Activated naive CD8-positive, alpha-beta T cell treated with anti-CD3 and anti-CD28 coated beads, Interleukin-2, amount 50 U/mL, for 16 hours (primary cell): ENCODE data around the gene TMEM45A.
"Not testable (repeated sequence)": the region's sequence is repeated elsewhere in the genome, so short reads cannot be mapped to it uniquely, and the experiment has no call there.

ENCODE experiments used
- DNase-seq: peaks from one replicate; pipeline ENCODE4 v3.0.0-alpha.2; 2020; ENCODE audit warnings: low read depth, low spot score

Gene TMEM45A

GRCh38 chr3:100483529-100483928, 8.9 kb upstream of the TMEM45A start:
- no peak for DNase-seq

DNA sequence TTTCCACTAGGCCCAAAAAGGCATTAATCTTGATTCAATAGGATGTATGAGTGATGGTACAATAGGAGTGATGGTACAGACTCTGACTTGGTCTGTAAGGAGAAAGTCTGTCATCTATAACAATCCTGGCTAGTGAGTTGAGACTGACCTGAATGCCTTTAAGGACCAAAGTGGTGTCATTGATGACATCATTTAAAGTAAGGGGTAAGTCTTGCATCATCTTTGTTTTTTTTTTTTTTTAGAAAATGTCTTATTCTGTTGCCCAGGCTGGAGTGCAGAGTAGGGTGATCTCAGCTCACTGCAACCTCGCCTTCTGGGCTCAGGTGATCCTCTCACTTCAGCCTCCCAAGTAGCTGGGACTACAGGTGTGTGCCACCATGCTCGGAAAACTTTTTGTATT, 5.6 kb upstream of the TMEM45A start:
- DNase-seq = no peak

GRCh38 chr3:100489118-100489517, 3.3 kb upstream of the TMEM45A start:
- DNase-seq = no peak

GRCh38 chr3:100496711-100497261, 4.4 kb downstream of the TMEM45A start:
- no peak for DNase-seq

DNA sequence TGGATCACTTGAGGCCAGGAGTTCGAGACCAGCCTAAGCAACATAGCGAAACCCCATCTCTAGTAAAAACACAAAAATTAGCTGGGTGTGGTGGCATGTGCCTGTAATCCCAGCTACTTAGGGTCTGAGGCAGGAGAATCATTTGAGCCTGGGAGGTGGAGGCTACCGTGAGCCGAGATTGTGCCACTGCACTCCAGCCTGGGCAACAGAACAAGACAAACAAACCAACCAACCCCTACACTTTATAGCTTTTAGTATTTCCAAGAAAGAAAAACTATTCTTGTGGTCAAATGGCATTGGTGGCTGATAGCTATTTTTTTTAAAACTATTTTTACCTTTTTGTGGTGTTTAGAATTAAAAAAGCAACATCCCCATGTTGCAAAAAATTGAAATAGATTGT, 7.2 kb downstream of the TMEM45A start:
- DNase-seq = no peak

DNA sequence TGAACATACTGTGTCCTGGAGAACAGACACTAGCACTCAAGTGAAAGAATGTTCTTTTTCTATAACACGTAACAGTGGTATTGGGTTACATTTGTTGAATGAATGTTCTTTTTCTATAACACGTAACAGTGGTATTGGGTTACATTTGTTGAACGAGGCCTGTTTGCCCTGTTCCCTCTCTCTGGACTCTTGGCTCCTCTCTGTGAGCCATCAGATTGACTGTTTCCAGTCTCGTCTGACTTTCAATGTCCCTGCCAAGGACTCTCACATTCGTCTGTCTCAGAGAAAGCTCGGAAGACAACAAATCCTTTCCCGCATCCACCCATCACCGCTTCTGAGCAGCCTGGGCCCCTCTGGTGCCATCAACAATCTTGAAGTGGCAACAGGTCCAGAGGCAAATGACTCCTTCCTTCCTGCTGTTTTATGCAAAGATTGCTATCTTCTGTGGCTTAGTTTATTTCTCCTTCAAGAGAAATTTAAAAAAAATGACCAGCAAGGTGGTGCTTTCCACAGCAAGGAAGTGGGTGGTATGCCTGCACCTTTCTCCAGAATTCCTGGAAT, 8.0 kb downstream of the TMEM45A start:
- no peak for DNase-seq

GRCh38 chr3:100503448-100503847, 11.0 kb downstream of the TMEM45A start:
- DNase-seq = no peak

DNA sequence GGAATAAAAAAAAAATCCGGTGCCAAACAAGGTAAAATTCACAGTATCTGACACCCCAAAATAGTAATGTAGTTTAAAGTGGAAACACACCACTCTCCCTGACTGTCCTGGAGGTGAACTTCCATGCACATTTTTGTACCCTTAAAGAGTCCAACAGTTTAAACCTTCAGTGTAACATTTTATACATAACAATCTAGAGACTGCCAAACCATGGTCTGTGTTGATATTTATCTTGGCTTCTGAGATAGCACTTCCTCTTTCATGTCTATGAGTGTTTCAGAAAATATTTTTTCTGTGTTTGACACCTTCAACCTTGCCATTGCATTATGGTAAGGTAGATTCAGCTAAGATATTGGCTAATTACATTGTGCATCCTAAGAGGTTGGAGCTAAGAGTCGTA, 13.9 kb downstream of the TMEM45A start:
- no peak for DNase-seq

DNA sequence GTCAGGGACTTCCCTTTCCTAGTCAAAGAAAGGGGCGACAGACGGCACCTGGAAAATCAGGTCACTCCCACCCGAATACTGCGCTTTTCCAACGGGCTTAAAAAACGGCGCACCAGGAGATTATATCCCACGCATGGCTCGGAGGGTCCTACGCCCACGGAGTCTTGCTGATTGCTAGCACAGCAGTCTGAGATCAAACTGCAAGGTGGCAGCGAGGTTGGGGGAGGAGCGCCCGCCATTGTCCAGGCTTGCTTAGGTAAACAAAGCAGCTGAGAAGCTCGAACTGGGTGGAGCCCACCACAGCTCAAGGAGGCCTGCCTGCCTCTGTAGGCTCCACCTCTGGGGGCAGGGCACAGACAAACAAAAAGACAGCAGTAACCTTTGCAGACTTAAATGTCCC, 17.4 kb downstream of the TMEM45A start:
- DNase-seq = not testable (repeated sequence)

DNA sequence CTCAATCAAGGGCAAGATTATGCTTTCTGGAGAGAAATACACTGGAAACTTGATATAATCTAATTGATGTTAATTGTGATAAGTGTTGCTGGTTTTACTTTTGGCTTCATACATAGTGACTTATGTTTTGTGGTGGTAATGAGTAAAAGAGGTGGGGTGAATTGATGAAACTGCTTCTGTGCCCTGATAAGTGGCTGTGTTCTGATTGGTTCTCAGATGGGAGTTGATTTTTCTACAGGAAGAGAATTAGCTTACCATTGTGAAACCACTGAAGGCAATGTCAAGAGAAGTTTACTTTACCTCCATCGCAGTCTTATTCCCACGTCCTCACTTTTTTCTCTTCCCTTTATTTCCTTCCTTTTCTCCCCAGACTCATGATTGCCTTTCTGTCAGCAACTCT, 23.8 kb downstream of the TMEM45A start:
- DNase-seq = no peak

GRCh38 chr3:100516838-100517237, 24.4 kb downstream of the TMEM45A start:
- DNase-seq = no peak

DNA sequence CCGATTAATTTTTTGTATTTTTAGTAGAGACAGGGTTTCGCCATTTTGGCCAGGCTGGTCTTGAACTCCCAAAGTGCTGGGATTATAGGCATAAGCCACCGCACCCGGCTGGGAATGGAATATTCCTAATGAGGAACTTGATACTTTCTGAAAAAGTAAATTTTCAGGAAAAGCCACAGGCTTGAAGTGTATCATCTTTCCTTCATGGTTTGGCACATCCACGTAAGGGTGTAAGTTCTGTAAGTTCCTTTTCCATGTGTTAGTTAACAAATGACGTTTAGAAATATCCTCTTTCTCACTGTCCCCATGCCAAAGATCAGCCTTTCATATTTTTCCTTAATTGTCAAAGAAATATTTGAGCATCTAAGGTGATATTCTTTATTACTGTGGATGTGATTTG, 24.9 kb downstream of the TMEM45A start:
- DNase-seq = no peak

GRCh38 chr3:100518244-100518643, 25.8 kb downstream of the TMEM45A start:
- no peak for DNase-seq

DNA sequence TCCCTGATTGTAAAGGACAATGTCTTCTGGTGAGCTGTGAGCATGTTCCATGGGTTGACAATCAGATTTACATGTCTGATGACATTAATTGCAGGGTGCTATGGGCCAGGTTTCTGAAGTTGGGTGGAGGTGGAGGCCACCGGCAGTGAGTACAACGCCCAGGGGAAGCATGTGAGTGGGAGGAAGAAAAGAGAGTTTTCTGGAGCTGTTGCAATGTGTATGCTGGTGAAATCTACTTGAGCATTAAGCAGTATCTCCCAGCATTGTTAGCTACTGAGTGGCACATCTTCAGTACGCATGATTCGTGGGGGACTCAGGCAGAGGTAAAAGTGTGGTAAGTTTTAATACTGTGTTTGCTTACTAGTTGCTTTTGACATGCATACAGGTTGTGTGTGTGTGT, 26.6 kb downstream of the TMEM45A start:
- no peak for DNase-seq

GRCh38 chr3:100521439-100521845, 29.0 kb downstream of the TMEM45A start:
- DNase-seq = no peak

DNA sequence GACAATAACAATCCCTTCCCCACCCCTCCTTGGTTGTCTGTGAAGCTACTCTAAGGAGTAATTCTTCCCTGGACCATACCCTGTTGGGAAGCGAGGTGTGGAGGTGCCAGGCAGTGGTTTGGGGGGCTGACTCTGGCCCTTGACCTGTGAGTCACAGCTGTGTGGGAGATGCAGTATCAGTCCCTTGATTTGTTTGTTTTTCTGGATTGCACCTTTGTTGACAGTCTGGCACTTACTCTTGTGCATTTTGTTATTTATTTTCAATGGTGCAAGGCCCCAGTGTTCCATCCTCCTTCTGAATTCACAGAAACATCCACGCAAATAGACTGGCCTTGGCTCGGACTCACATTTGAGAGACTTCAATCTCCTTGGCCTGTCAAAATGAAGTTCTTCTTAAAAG, 29.7 kb downstream of the TMEM45A start:
- DNase-seq = no peak

DNA sequence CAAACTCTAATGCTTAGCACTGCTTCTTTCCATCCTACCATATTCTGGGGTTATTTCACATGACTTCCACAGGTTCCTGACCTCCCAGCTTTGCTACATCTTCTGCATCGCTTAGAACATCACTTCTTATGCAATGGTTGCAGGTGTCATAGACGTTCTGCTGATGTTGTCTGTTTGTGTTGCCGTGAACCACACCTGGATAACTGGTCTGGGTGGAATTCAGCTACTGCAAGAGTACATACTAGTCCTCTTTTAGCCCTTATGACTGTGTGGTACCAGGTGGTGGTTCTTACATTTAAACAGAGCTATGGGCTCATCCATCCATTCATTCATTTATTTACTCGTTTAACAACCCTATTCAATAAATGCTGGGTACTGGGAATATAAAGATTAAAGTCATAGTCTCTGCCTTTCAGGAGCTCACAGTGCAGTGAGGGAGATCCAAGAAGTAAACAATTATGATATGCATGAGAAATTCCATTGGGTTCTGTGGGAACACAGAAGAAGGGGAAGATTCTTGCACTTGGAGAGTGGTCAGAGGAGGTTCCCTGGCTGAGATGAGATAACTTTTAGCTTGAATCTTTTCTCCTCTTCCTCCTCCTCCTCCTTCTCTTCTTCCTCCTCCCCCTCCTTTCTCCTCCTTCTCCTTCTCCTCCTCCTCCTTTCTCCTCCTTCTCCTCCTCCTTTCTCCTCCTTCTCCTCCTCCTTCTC, 30.8 kb downstream of the TMEM45A start:
- no peak for DNase-seq

- no peak for DNase-seq
Observed at GRCh38 chr3:100525753-100526612, 33.6 kb downstream of the TMEM45A start.

GRCh38 chr3:100526613-100527346, 34.4 kb downstream of the TMEM45A start:
- no peak for DNase-seq

DNA sequence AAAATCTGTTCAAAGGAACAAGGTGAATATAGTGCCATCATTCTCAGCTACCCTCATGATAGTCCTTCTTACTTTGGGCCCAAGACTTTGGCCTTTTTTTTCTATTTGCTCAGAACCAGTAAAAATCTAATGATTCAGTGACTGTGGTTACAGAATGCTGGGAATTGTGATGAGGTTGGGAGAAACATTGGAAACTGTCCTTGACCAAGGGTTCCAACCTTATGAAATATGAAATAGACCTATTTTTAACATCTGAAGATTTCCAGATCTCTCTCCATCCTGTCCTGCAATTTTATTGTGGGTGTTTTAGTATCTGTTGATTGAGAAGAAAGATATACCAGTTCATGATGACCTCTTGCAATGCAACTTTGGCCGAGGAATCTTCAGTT, 34.9 kb downstream of the TMEM45A start:
- DNase-seq = no peak

DNA sequence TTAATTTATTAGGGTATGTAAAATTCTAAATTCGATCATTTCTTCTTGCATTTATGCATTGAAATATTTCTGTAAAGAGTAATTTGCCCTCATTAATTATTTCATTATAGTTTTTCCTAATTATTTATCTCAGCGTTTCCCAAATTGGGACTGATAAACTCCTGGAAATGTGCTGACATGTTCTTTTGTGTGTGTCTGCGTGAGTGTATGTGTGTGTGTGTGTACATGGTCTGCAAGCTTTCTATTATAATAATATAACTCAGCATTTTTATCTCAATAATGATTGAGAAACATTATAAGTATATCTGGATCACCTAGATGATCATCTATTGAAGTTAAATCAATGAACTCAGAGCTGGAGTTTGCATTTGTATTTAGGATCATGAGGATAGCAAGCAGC, 38.7 kb downstream of the TMEM45A start:
- DNase-seq = no peak

DNA sequence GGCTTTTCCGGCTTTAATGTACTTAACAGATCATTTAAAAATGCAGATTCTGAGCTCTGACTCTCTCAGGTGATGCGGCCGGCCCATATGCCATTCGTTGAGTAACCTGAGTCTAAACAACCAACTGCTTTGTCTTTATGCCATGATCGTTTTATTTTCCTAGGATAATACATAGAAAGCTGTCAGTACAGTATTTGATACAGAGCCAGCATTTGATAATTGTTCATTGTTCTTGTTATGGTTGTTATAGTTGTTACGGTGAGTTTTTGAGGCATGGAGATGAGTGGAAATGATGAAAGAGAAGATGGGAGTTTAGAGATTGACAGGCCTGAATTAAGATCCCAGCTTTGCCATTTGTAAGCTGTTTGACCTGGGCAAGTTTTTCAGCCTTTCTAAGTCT, 40.0 kb downstream of the TMEM45A start:
- no peak for DNase-seq
